Measurements from ENCODE around the gene KCNN3.

- TF ChIP-seq CTCF (IDR thresholded peaks at IDR 0.05) (no peak), POLR2AphosphoS5 (IDR thresholded peaks at IDR 0.05) (no peak), EP300 (IDR thresholded peaks at IDR 0.05) (no peak), POLR2A (IDR thresholded peaks at IDR 0.05) (no peak)
Observed at GRCh38 chr1:154661110-154661509, 209.0 kb downstream of the KCNN3 start.
